Heart left ventricle (tissue), 16 donors: ENCODE data around the gene SGCA. TPM values are rescaled to one million over a fixed set of nuclear protein-coding genes. Genes with fewer than 3 reads are reported as not detected.

Experiments used
- ATAC-seq, 4 donors: fragments of 200-7000 bp; cut with Tn5 transposase; one replicate each; pipeline ENCODE4 v1.9.1; 2020 to 2022; ENCODE audit warnings: moderate library complexity in 4 of 4, mild to moderate bottlenecking in 3 of 4, moderate number of reproducible peaks in 1 of 4
- DNase-seq, 5 donors: peaks; one replicate each; pipeline ENCODE4 v3.0.0-alpha.2; 2020
- H3K27ac ChIP-seq, 12 donors: fragments of 200-600 bp; sonication (generic) in 4 of 12; one replicate each; pipeline versions ENCODE4 v1.5.0 to v1.8.0; 2016 to 2022; ENCODE audit warnings: mild to moderate bottlenecking in 2 of 12
- H3K27me3 ChIP-seq, 9 donors: fragments of 200-600 bp; sonication (generic) in 2 of 9; one replicate each; pipeline versions ENCODE4 v1.5.1 to v1.8.0; 2016 to 2022; ENCODE audit warnings: mild to moderate bottlenecking in 3 of 9
- H3K36me3 ChIP-seq, 9 donors: fragments of 200-600 bp; sonication (generic) in 2 of 9; one replicate each; pipeline versions ENCODE4 v1.5.0 to v1.8.0; 2018 to 2022; ENCODE audit warnings: mild to moderate bottlenecking in 2 of 9
- H3K4me1 ChIP-seq, 12 donors: fragments of 200-600 bp; sonication (generic) in 4 of 12; one replicate each; pipeline versions ENCODE4 v1.5.0 to v1.8.0; 2016 to 2022; ENCODE audit warnings: mild to moderate bottlenecking in 3 of 12
- H3K4me3 ChIP-seq, 12 donors: fragments of 200-600 bp; sonication (generic) in 4 of 12; one replicate each; pipeline versions ENCODE4 v1.5.0 to v1.8.0; 2017 to 2022; ENCODE audit warnings: mild to moderate bottlenecking in 9 of 12, moderate library complexity in 4 of 12
- H3K9me3 ChIP-seq, 12 donors: fragments of 200-600 bp; sonication (generic) in 4 of 12; one replicate each; pipeline versions ENCODE4 v1.5.0 to v1.8.0; 2016 to 2022; ENCODE audit warnings: mild to moderate bottlenecking in 1 of 12
- CTCF ChIP-seq, 12 donors: fragments of 200-600 bp; sonication (generic) in 4 of 12; IDR thresholded peaks; one replicate each; pipeline versions ENCODE4 v1.5.0 to v1.8.0; 2018 to 2022; ENCODE audit warnings: antibody characterized with exemption in 12 of 12, mild to moderate bottlenecking in 5 of 12
- POLR2A ChIP-seq, 2 donors: fragments of 450-650 bp; IDR thresholded peaks; one replicate each; pipeline ENCODE4 v1.6.1; 2017; ENCODE audit warnings: antibody characterized with exemption in 2 of 2, mild to moderate bottlenecking in 2 of 2, moderate library complexity in 2 of 2
- WGBS, 4 donors: extraction: QIAGEN DNeasy Blood & Tissue Kit in 2 of 4; methylation state at CpG; one replicate each; pipeline versions ENCODE4 v1.1.5 to v1.1.7; 2013 to 2018; 5-methylcytosine and 5-hydroxymethylcytosine counted together
- intact Hi-C, 10 donors: fragments of 100-400 bp; cut with DNase I; formaldehyde crosslinking; loops; one replicate each; pipeline versions ENCODE4 v1.11.1 to v1.14.2; 2022
- polyA plus RNA-seq, 2 donors: library from polyadenylated mRNA; stranded (reverse); fragments of 200-250 nt; gene quantifications; one replicate each; pipeline ENCODE4 v1.2.3, GENCODE V29; 2013
- total RNA-seq, 9 donors: library from RNA; depleted of rRNA in 2 of 9; stranded (reverse); fragments of >200 nt in 2 of 9; fragmentation: NEBNext Ultra II Directional in 3 of 9; extraction: Animal tissue kit (Norgen Biotek cat#: 25700) in 3 of 9; gene quantifications; one replicate each; pipeline versions ENCODE4 v1.1.0 to v1.2.4, GENCODE V29; 2016 to 2023
- donor health status: ischemic (EF 13 %, LVEDD 7.1; RV severe dilation, severe dysfunction).
- donor health status: healthy with polysubstance abuse.
- donor health status: DM: no; HTN: yes; CAD: no.
- donor health status: DM: no; HTN: no; CAD: no.
- donor health status: ischemic (EF 25% LVEDD 6.9; RV normal size, moderate dysfunction).
- donor health status: ischemic (EF 25% LVEDD 5.7; RV mildly dilated, moderate dysfunction).
- donor health status: healthy.
- donor health status: DM: yes; HTN: yes; CAD: no.
- donor health status: ischemic (EF 35%, LVEDD 5.7; RV mildly dilated, moderate dysfunction).
- donor health status: nonischemic (EF 11% LVEDD 7.7; RV severe dilation, severe dysfunction).
- donor health status: DM: yes; HTN: yes; CAD: no.
- donor health status: PGD.
- donor health status: ischemic (EF 29% LVEDD 5.4; RV normal size, mild dysfunction).
- donor health status: nonischemic (EF 23%, LVEDD 6.1; RV moderate dilation, normal function).

SGCA gene
- total and polyA plus RNA-seq, 11 donors, result 96.5 to 225 (median 151) TPM

- WGBS, 4 donors, result 89 to 93% (median 91%) methylated on average over 19 to 20 of the region's 20 CpGs
- ATAC-seq (no peak), DNase-seq (peak in 1 of 5 donors; percentile 19)
- H3K27ac ChIP-seq, result no peak overlapping the region
- H3K4me1 ChIP-seq, result peaks cover 16 to 82% (median 64%) of the 10 kb centered on the region in 12 donors
- no peaks in the 10 kb centered on the region for H3K9me3 ChIP-seq
- peaks cover 0 to 67% (median 63%) of the 10 kb centered on the region in 9 donors for H3K36me3 ChIP-seq
- no peak overlapping the region for H3K4me3 ChIP-seq
- no peak for TF ChIP-seq CTCF (IDR thresholded peaks at IDR 0.05)
- no peak for TF ChIP-seq POLR2A (IDR thresholded peaks at IDR 0.05)
- no peaks in the 10 kb centered on the region for H3K27me3 ChIP-seq
- intact Hi-C loops, result no loop called here
Measured at GRCh38 chr17:50143461-50144176, 22.2 kb upstream of the SGCA start.

- WGBS, 4 donors, result 71 to 80% (median 77%) methylated on average over 6 of the region's 6 CpGs
- no peak for ATAC-seq
- intact Hi-C loops, result no loop called here
Measured at GRCh38 chr17:50144355-50144754, 21.4 kb upstream of the SGCA start.

DNA sequence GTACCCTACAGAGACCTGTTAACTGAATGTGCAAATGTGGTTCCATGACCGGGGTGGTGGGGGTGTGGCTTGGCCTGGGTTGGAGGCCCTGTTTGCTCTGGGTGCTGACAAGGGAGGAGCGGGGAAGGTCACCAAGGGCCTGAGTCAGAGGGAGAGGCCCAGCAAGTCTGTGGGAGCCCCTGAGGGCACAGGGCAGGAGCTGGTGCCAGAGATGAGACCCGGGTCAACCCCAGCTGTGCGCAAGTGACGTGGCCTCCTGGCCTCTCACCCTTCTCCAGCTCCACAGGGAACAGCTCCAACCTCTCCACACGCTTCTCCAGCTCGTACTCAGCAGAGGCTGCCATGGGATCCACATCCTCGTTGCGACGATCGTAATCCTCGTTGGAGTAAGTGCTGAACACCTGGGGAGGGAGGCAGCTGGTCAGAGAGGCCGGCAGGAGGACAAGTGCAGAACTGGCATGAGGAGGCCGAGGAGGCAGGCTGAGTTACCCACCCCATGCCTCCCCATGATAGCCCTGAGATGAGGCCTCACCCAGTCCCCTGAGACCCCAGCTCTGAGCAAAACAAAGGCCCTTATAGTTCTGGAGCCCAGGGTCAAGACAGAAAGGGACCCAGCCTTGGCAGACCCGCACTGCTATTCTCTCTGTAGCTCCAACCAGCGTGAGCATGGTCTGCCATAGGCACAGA is 20.8 kb upstream of the SGCA start:
- TF ChIP-seq CTCF (IDR thresholded peaks at IDR 0.05), result no peak
- no peak for TF ChIP-seq POLR2A (IDR thresholded peaks at IDR 0.05)
- Histone ChIP-seq H3K36me3 (peaks cover 0 to 53% (median 51%) of the 10 kb centered on the region in 9 donors), H3K4me3 (peak overlapping the region in 2 of 12 donors; percentile 8 to 98)

More at GRCh38 chr17:50144355-50144754, 21.4 kb upstream of the SGCA start:
- TF ChIP-seq POLR2A (IDR thresholded peaks at IDR 0.05) (no peak), CTCF (IDR thresholded peaks at IDR 0.05) (no peak)
- peaks cover 0 to 59% (median 56%) of the 10 kb centered on the region in 9 donors for H3K36me3 ChIP-seq
- no peak overlapping the region for H3K4me3 ChIP-seq
- H3K27ac ChIP-seq, result peak overlapping the region in 3 of 12 donors; percentile 17 to 99 (median 95)
- H3K27me3 ChIP-seq, result no peaks in the 10 kb centered on the region
- no peaks in the 10 kb centered on the region for H3K9me3 ChIP-seq
- DNase-seq, result no peak
- H3K4me1 ChIP-seq, result peaks cover 16 to 87% (median 63%) of the 10 kb centered on the region in 12 donors

More for the DNA sequence above, 20.8 kb upstream of the SGCA start:
- Histone ChIP-seq H3K4me1 (peaks cover 16 to 86% (median 59%) of the 10 kb centered on the region in 12 donors), H3K27ac (peak overlapping the region in 10 of 12 donors; percentile 17 to 99 (median 64)), H3K27me3 (no peaks in the 10 kb centered on the region), H3K9me3 (no peaks in the 10 kb centered on the region)
- intact Hi-C loops, result loop anchor here in 1 of 10 donors (5.0 kb wide), 1 partner anchor 33 kb away; no protein-coding TSS in a partner anchor
- WGBS, 4 donors, result 46 to 61% (median 55%) methylated on average over 14 to 16 of the region's 16 CpGs
- peak in 2 of 5 donors; percentile 59 to 69 for DNase-seq
- peak in 1 of 4 donors; percentile 2 for ATAC-seq
